Panc1 (cell line): ENCODE measurements around the gene UBE2L3.
"Not testable (repeated sequence)": the region's sequence is repeated elsewhere in the genome, so short reads cannot be mapped to it uniquely, and the experiment has no call there.

Experiments
- CTCF ChIP-seq: fragments of 450-650 bp; IDR thresholded peaks from 2 replicates; pipeline ENCODE4 v1.5.1; 2017; ENCODE audit warnings: mild to moderate bottlenecking
- POLR2AphosphoS5 ChIP-seq: IDR thresholded peaks from 2 replicates; pipeline ENCODE4 v1.6.1; 2012; ENCODE audit warnings: mild to moderate bottlenecking, low read depth, low read length, moderate library complexity
- REST ChIP-seq, 2 experiments: IDR thresholded peaks; 2 replicates each; pipeline ENCODE4 v1.6.1; 2011 to 2012; ENCODE audit warnings: low read depth in 2 of 2, control low read depth in 1 of 2, low read length in 1 of 2, mild to moderate bottlenecking in 1 of 2, moderate library complexity in 1 of 2; ENCODE audit not compliant: insufficient read depth in 1 of 2
- SIN3A ChIP-seq: IDR thresholded peaks from 2 replicates; pipeline ENCODE4 v1.6.1; 2012; ENCODE audit warnings: low read depth, mild to moderate bottlenecking, low read length, moderate library complexity, borderline replicate concordance; ENCODE audit not compliant: insufficient read depth

- not testable (repeated sequence) for TF ChIP-seq CTCF; POLR2AphosphoS5; SIN3A; REST (IDR thresholded peaks at IDR 0.05; ENCODE audit: insufficient read depth in 1 of 2, low read depth in 2 of 2, low read length in 1 of 2)
Observed at GRCh38 chr22:21560657-21561056, 6.9 kb upstream of the UBE2L3 start.
